ENCODE results near the gene ACOT7. TPM values are rescaled to one million over a fixed set of nuclear protein-coding genes. Genes with fewer than 3 reads are reported as not detected.

The ACOT7 gene
- total and polyA plus RNA-seq, 2 experiments from 2014 or later = 167 to 169 TPM

DNA sequence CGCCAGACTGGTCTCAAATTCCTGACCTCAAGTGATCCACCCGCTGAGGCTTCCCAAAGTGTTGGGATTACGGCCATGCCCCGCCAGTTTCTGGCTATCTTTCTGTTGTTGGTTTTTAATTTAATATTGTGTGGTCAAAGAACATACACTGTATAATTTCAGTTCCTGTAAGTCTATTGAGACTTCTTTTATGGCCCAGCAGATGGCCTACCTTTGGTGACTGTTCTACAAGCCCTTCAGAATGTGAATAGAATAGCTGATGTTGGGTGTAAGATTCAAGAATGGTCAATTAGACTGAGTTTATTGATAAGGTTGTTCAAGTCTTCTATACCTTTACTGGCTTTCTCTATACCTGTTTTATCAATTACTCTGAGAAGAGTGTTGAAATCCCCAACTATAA is 15.5 kb upstream of the ACOT7 start:
- H3K4me3 Mint-ChIP-seq = no peak overlapping the region
- no peaks in the 10 kb centered on the region for H3K9me2 ChIP-seq (ENCODE audit: insufficient read depth)
- no peaks in the 10 kb centered on the region for H3K79me2 ChIP-seq (replicated peaks; ENCODE audit: insufficient read depth)
- peaks cover 13% of the 10 kb centered on the region for H3K27me3 Mint-ChIP-seq (ENCODE audit: insufficient read depth, low read depth, poor library complexity)
- no peaks in the 10 kb centered on the region for H3K36me3 Mint-ChIP-seq (ENCODE audit: low read depth)
- H3K27ac ChIP-seq (ENCODE audit: low read depth) = no peak overlapping the region
- no peaks in the 10 kb centered on the region for H3K9me3 Mint-ChIP-seq
- H3K27me3 ChIP-seq (ENCODE audit: insufficient read depth) = peaks cover 21% of the 10 kb centered on the region; the same call in 1 of the 2 replicates
- H2AFZ ChIP-seq = no peak overlapping the region
- TF ChIP-seq, protein P1, sequence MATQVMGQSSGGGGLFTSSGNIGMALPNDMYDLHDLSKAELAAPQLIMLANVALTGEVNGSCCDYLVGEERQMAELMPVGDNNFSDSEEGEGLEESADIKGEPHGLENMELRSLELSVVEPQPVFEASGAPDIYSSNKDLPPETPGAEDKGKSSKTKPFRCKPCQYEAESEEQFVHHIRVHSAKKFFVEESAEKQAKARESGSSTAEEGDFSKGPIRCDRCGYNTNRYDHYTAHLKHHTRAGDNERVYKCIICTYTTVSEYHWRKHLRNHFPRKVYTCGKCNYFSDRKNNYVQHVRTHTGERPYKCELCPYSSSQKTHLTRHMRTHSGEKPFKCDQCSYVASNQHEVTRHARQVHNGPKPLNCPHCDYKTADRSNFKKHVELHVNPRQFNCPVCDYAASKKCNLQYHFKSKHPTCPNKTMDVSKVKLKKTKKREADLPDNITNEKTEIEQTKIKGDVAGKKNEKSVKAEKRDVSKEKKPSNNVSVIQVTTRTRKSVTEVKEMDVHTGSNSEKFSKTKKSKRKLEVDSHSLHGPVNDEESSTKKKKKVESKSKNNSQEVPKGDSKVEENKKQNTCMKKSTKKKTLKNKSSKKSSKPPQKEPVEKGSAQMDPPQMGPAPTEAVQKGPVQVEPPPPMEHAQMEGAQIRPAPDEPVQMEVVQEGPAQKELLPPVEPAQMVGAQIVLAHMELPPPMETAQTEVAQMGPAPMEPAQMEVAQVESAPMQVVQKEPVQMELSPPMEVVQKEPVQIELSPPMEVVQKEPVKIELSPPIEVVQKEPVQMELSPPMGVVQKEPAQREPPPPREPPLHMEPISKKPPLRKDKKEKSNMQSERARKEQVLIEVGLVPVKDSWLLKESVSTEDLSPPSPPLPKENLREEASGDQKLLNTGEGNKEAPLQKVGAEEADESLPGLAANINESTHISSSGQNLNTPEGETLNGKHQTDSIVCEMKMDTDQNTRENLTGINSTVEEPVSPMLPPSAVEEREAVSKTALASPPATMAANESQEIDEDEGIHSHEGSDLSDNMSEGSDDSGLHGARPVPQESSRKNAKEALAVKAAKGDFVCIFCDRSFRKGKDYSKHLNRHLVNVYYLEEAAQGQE (IDR thresholded peaks at IDR 0.05; ENCODE audit: unreplicated experiment) = no peak
- no peak for TF ChIP-seq NANOG (IDR thresholded peaks at IDR 0.05; ENCODE audit: borderline replicate concordance)
- TF ChIP-seq, protein P2, sequence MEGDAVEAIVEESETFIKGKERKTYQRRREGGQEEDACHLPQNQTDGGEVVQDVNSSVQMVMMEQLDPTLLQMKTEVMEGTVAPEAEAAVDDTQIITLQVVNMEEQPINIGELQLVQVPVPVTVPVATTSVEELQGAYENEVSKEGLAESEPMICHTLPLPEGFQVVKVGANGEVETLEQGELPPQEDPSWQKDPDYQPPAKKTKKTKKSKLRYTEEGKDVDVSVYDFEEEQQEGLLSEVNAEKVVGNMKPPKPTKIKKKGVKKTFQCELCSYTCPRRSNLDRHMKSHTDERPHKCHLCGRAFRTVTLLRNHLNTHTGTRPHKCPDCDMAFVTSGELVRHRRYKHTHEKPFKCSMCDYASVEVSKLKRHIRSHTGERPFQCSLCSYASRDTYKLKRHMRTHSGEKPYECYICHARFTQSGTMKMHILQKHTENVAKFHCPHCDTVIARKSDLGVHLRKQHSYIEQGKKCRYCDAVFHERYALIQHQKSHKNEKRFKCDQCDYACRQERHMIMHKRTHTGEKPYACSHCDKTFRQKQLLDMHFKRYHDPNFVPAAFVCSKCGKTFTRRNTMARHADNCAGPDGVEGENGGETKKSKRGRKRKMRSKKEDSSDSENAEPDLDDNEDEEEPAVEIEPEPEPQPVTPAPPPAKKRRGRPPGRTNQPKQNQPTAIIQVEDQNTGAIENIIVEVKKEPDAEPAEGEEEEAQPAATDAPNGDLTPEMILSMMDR (conservative IDR thresholded peaks at IDR 0.05; ENCODE audit: low read depth in 2 of 2) = no peak
- no peak for TF ChIP-seq STAT1 (IDR thresholded peaks at IDR 0.05; ENCODE audit: unreplicated experiment)
- TF ChIP-seq POLR2AphosphoS5 (IDR thresholded peaks at IDR 0.05; ENCODE audit: low read depth) = no peak
- TF ChIP-seq ZNF331 (CRISPR knock-in tag; IDR thresholded peaks at IDR 0.05; ENCODE audit: low read depth) = no peak
- TF ChIP-seq EZH2 (IDR thresholded peaks at IDR 0.05; ENCODE audit: low read depth, unreplicated experiment) = no peak
- no peak for TF ChIP-seq ZNF114 (CRISPR knock-in tag; IDR thresholded peaks at IDR 0.05)
- no peak for TF ChIP-seq EZH2phosphoT487 (IDR thresholded peaks at IDR 0.05; ENCODE audit: unreplicated experiment)
- TF ChIP-seq, protein P3, sequence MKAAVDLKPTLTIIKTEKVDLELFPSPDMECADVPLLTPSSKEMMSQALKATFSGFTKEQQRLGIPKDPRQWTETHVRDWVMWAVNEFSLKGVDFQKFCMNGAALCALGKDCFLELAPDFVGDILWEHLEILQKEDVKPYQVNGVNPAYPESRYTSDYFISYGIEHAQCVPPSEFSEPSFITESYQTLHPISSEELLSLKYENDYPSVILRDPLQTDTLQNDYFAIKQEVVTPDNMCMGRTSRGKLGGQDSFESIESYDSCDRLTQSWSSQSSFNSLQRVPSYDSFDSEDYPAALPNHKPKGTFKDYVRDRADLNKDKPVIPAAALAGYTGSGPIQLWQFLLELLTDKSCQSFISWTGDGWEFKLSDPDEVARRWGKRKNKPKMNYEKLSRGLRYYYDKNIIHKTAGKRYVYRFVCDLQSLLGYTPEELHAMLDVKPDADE (IDR thresholded peaks at IDR 0.05) = no peak
- TF ChIP-seq CREB1 (CRISPR knock-in tag; IDR thresholded peaks at IDR 0.05; ENCODE audit: low read depth) = no peak
- TF ChIP-seq, protein P4, sequence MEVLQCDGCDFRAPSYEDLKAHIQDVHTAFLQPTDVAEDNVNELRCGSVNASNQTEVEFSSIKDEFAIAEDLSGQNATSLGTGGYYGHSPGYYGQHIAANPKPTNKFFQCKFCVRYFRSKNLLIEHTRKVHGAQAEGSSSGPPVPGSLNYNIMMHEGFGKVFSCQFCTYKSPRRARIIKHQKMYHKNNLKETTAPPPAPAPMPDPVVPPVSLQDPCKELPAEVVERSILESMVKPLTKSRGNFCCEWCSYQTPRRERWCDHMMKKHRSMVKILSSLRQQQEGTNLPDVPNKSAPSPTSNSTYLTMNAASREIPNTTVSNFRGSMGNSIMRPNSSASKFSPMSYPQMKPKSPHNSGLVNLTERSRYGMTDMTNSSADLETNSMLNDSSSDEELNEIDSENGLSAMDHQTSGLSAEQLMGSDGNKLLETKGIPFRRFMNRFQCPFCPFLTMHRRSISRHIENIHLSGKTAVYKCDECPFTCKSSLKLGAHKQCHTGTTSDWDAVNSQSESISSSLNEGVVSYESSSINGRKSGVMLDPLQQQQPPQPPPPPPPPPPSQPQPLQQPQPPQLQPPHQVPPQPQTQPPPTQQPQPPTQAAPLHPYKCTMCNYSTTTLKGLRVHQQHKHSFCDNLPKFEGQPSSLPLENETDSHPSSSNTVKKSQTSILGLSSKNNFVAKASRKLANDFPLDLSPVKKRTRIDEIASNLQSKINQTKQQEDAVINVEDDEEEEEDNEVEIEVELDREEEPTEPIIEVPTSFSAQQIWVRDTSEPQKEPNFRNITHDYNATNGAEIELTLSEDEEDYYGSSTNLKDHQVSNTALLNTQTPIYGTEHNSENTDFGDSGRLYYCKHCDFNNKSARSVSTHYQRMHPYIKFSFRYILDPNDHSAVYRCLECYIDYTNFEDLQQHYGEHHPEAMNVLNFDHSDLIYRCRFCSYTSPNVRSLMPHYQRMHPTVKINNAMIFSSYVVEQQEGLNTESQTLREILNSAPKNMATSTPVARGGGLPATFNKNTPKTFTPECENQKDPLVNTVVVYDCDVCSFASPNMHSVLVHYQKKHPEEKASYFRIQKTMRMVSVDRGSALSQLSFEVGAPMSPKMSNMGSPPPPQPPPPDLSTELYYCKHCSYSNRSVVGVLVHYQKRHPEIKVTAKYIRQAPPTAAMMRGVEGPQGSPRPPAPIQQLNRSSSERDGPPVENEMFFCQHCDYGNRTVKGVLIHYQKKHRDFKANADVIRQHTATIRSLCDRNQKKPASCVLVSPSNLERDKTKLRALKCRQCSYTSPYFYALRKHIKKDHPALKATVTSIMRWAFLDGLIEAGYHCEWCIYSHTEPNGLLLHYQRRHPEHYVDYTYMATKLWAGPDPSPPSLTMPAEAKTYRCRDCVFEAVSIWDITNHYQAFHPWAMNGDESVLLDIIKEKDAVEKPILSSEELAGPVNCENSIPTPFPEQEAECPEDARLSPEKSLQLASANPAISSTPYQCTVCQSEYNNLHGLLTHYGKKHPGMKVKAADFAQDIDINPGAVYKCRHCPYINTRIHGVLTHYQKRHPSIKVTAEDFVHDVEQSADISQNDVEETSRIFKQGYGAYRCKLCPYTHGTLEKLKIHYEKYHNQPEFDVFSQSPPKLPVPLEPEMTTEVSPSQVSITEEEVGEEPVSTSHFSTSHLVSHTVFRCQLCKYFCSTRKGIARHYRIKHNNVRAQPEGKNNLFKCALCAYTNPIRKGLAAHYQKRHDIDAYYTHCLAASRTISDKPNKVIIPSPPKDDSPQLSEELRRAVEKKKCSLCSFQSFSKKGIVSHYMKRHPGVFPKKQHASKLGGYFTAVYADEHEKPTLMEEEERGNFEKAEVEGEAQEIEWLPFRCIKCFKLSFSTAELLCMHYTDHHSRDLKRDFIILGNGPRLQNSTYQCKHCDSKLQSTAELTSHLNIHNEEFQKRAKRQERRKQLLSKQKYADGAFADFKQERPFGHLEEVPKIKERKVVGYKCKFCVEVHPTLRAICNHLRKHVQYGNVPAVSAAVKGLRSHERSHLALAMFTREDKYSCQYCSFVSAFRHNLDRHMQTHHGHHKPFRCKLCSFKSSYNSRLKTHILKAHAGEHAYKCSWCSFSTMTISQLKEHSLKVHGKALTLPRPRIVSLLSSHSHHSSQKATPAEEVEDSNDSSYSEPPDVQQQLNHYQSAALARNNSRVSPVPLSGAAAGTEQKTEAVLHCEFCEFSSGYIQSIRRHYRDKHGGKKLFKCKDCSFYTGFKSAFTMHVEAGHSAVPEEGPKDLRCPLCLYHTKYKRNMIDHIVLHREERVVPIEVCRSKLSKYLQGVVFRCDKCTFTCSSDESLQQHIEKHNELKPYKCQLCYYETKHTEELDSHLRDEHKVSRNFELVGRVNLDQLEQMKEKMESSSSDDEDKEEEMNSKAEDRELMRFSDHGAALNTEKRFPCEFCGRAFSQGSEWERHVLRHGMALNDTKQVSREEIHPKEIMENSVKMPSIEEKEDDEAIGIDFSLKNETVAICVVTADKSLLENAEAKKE (CRISPR knock-in tag; IDR thresholded peaks at IDR 0.05) = no peak
- no peak for TF ChIP-seq JUNB (IDR thresholded peaks at IDR 0.05; ENCODE audit: unreplicated experiment)
- H3K4me3 ChIP-seq = no peak overlapping the region
- H3K4me1 ChIP-seq (ENCODE audit: insufficient read depth) = 0 out of 2 replicates have a peak, but pooled peaks cover 4% of the 10 kb centered on the region
- ATAC-seq (no peak), DNase-seq (ENCODE audit: low spot score) (no peak)
- H3K36me3 ChIP-seq (ENCODE audit: insufficient read depth) = no peaks in the 10 kb centered on the region
- H3F3A ChIP-seq (replicated peaks; ENCODE audit: low read depth) = 0 out of 2 replicates have a peak, but pooled peaks cover 7% of the 10 kb centered on the region
- no peaks in the 10 kb centered on the region; the same call in 2 of the 3 replicates for H3K4me1 Mint-ChIP-seq
- no peak overlapping the region for H3K27ac Mint-ChIP-seq
- no peaks in the 10 kb centered on the region for H4K20me1 ChIP-seq (replicated peaks; ENCODE audit: insufficient read depth)
- no peak overlapping the region for H3K4me2 ChIP-seq

All from GM23338 (cell line).